Measurements from ENCODE around the gene PPM1G. TPM values are rescaled to one million over a fixed set of nuclear protein-coding genes. Genes with fewer than 3 reads are reported as not detected.

PPM1G gene
- total and polyA plus RNA-seq, 2 donors, result 50.4 to 68.6 TPM

GRCh38 chr2:27442920-27443282, 33.5 kb upstream of the PPM1G start:
- Histone ChIP-seq H3K27ac (ENCODE audit: low read depth in 1 of 2, low read length in 1 of 2) (no peak overlapping the region), H3K36me3 (ENCODE audit: control insufficient read depth in 2 of 2, insufficient read depth in 2 of 2, low read length in 1 of 2) (peaks cover 41 to 53% of the 10 kb centered on the region in 2 donors)
- 95% methylated on average over 6 of the region's 6 CpGs for WGBS

GRCh38 chr2:27441958-27442919, 32.8 kb upstream of the PPM1G start, which contains the start of gene KRTCAP3:
KRTCAP3 (plus strand) TSS chr2:27442381; CDS start chr2:27442413, 32 bp downstream.
- Histone ChIP-seq H3K4me1 (ENCODE audit: control insufficient read depth in 2 of 2, insufficient read depth in 2 of 2, low read length in 2 of 2) (peaks cover 0 to 16% of the 10 kb centered on the region in 2 donors), H3K36me3 (ENCODE audit: control insufficient read depth in 2 of 2, insufficient read depth in 2 of 2, low read length in 1 of 2) (peaks cover 44 to 48% of the 10 kb centered on the region in 2 donors), H3K27me3 (ENCODE audit: control insufficient read depth in 2 of 2, insufficient read depth in 1 of 2, low read length in 1 of 2) (no peaks in the 10 kb centered on the region), H3K4me3 (ENCODE audit: low read length in 2 of 2) (peak within 1 kb of the TSS in 1 of 2 donors; percentile 22), H3K9me3 (ENCODE audit: control insufficient read depth in 2 of 2, insufficient read depth in 1 of 2, low read length in 1 of 2) (peaks cover 0 to 1% of the 10 kb centered on the region in 2 donors), H3K27ac (ENCODE audit: low read depth in 1 of 2, low read length in 1 of 2) (no peak within 1 kb of the TSS)
- 84% methylated on average over 80 of the region's 80 CpGs for WGBS
- peak in 5 of 9 donors; percentile 45 to 66 (median 57) for DNase-seq (ENCODE audit: low read depth in 6 of 9, low spot score in 9 of 9)

More at GRCh38 chr2:27442920-27443282, 33.5 kb upstream of the PPM1G start:
- no peaks in the 10 kb centered on the region for H3K27me3 ChIP-seq (ENCODE audit: control insufficient read depth in 2 of 2, insufficient read depth in 1 of 2, low read length in 1 of 2)
- H3K9me3 ChIP-seq (ENCODE audit: control insufficient read depth in 2 of 2, insufficient read depth in 1 of 2, low read length in 1 of 2), result peaks cover 0 to 1% of the 10 kb centered on the region in 2 donors
- DNase-seq (ENCODE audit: low read depth in 6 of 9, low spot score in 9 of 9), result no peak
- H3K4me1 ChIP-seq (ENCODE audit: control insufficient read depth in 2 of 2, insufficient read depth in 2 of 2, low read length in 2 of 2), result peaks cover 0 to 16% of the 10 kb centered on the region in 2 donors
- no peak overlapping the region for H3K4me3 ChIP-seq (ENCODE audit: low read length in 2 of 2)

DNA sequence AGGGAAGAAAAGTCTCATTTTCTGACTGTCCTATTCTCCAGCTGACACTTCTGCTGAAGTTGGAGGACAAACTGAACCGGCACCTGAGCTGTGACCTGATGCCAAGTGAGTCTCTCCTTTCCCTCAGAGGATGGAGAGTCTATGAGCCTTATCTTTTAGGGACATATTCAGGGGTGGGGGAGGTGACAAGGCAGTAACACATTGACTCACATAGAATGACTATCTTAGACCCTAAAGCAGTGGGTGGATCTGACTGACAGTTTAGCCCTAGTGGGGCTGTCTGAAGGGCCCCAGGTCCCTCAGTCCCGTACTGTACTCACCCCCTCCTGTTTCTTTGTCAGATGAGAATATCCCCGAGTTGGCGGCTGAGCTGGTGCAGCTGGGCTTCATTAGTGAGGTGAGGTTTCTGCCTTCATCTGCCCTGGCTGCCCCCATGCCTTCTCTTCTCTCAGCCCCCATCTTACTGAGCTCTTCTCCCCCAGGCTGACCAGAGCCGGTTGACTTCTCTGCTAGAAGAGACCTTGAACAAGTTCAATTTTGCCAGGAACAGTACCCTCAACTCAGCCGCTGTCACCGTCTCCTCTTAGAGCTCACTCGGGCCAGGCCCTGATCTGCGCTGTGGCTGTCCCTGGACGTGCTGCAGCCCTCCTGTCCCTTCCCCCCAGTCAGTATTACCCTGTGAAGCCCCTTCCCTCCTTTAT, 32.0 kb upstream of the PPM1G start:
- WGBS, result 98% methylated on average over 10 of the region's 10 CpGs
- H3K36me3 ChIP-seq (ENCODE audit: control insufficient read depth in 2 of 2, insufficient read depth in 2 of 2, low read length in 1 of 2), result peaks cover 51 to 56% of the 10 kb centered on the region in 2 donors

GRCh38 chr2:27435628-27436027, 26.2 kb upstream of the PPM1G start:
- H3K27ac ChIP-seq (ENCODE audit: low read depth in 1 of 2, low read length in 1 of 2), result no peak overlapping the region
- H3K4me1 ChIP-seq (ENCODE audit: control insufficient read depth in 2 of 2, insufficient read depth in 2 of 2, low read length in 2 of 2), result peaks cover under 1% of the 10 kb centered on the region in 2 donors
- no peak overlapping the region for H3K4me3 ChIP-seq (ENCODE audit: low read length in 2 of 2)
- DNase-seq (ENCODE audit: low read depth in 6 of 9, low spot score in 9 of 9), result no peak
- H3K27me3 ChIP-seq (ENCODE audit: control insufficient read depth in 2 of 2, insufficient read depth in 1 of 2, low read length in 1 of 2), result no peaks in the 10 kb centered on the region
- over 99% methylated on average over 6 of the region's 6 CpGs for WGBS
- H3K9me3 ChIP-seq (ENCODE audit: control insufficient read depth in 2 of 2, insufficient read depth in 1 of 2, low read length in 1 of 2), result no peaks in the 10 kb centered on the region
- H3K36me3 ChIP-seq (ENCODE audit: control insufficient read depth in 2 of 2, insufficient read depth in 2 of 2, low read length in 1 of 2), result peaks cover 59 to 71% of the 10 kb centered on the region in 2 donors

More for the DNA sequence above, 32.0 kb upstream of the PPM1G start:
- peaks cover 0 to 16% of the 10 kb centered on the region in 2 donors for H3K4me1 ChIP-seq (ENCODE audit: control insufficient read depth in 2 of 2, insufficient read depth in 2 of 2, low read length in 2 of 2)
- peaks cover 0 to 1% of the 10 kb centered on the region in 2 donors for H3K9me3 ChIP-seq (ENCODE audit: control insufficient read depth in 2 of 2, insufficient read depth in 1 of 2, low read length in 1 of 2)
- H3K27ac ChIP-seq (ENCODE audit: low read depth in 1 of 2, low read length in 1 of 2), result no peak overlapping the region
- H3K27me3 ChIP-seq (ENCODE audit: control insufficient read depth in 2 of 2, insufficient read depth in 1 of 2, low read length in 1 of 2), result no peaks in the 10 kb centered on the region
- no peak for DNase-seq (ENCODE audit: low read depth in 6 of 9, low spot score in 9 of 9)
- no peak overlapping the region for H3K4me3 ChIP-seq (ENCODE audit: low read length in 2 of 2)

DNA sequence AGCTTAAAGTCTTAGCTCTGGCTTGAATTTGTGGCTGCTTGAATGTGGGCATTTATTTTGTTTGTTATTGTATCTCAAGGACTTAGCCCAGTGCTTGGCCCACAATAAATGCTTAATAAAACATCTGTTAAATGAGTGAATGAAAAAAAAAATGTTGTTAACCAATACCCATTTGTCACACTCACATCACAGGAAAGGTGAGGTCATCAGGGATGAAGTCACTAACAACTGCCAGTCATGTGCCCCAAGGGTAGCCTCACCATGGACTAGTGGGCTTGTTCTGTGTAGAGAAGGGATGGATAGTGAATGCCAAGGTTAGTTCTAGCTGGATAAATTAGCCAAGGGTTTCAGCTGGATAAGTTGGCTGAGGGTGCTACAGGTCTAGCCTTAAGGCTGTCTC, 22.0 kb upstream of the PPM1G start:
- Histone ChIP-seq H3K9me3 (ENCODE audit: control insufficient read depth in 2 of 2, insufficient read depth in 1 of 2, low read length in 1 of 2) (no peaks in the 10 kb centered on the region), H3K4me3 (ENCODE audit: low read length in 2 of 2) (no peak overlapping the region), H3K4me1 (ENCODE audit: control insufficient read depth in 2 of 2, insufficient read depth in 2 of 2, low read length in 2 of 2) (peaks cover 13% of the 10 kb centered on the region in 2 donors), H3K36me3 (ENCODE audit: control insufficient read depth in 2 of 2, insufficient read depth in 2 of 2, low read length in 1 of 2) (peaks cover 31 to 35% of the 10 kb centered on the region in 2 donors), H3K27me3 (ENCODE audit: control insufficient read depth in 2 of 2, insufficient read depth in 1 of 2, low read length in 1 of 2) (no peaks in the 10 kb centered on the region), H3K27ac (ENCODE audit: low read depth in 1 of 2, low read length in 1 of 2) (no peak overlapping the region)
- DNase-seq (ENCODE audit: low read depth in 6 of 9, low spot score in 9 of 9), result no peak

GRCh38 chr2:27428978-27429541, 19.7 kb upstream of the PPM1G start:
- no peaks in the 10 kb centered on the region for H3K9me3 ChIP-seq (ENCODE audit: control insufficient read depth in 2 of 2, insufficient read depth in 1 of 2, low read length in 1 of 2)
- H3K36me3 ChIP-seq (ENCODE audit: control insufficient read depth in 2 of 2, insufficient read depth in 2 of 2, low read length in 1 of 2), result peaks cover 8 to 11% of the 10 kb centered on the region in 2 donors
- no peaks in the 10 kb centered on the region for H3K27me3 ChIP-seq (ENCODE audit: control insufficient read depth in 2 of 2, insufficient read depth in 1 of 2, low read length in 1 of 2)
- WGBS, result under 1% methylated on average over 51 of the region's 51 CpGs
- H3K4me1 ChIP-seq (ENCODE audit: control insufficient read depth in 2 of 2, insufficient read depth in 2 of 2, low read length in 2 of 2), result peaks cover 13% of the 10 kb centered on the region in 2 donors
- H3K4me3 ChIP-seq (ENCODE audit: low read length in 2 of 2), result peak overlapping the region; percentile 88 to 91
- peak overlapping the region; percentile 96 to 97 for H3K27ac ChIP-seq (ENCODE audit: low read depth in 1 of 2, low read length in 1 of 2)
- DNase-seq (ENCODE audit: low read depth in 6 of 9, low spot score in 9 of 9), result peak in 5 of 9 donors; percentile 36 to 68 (median 48)

DNA sequence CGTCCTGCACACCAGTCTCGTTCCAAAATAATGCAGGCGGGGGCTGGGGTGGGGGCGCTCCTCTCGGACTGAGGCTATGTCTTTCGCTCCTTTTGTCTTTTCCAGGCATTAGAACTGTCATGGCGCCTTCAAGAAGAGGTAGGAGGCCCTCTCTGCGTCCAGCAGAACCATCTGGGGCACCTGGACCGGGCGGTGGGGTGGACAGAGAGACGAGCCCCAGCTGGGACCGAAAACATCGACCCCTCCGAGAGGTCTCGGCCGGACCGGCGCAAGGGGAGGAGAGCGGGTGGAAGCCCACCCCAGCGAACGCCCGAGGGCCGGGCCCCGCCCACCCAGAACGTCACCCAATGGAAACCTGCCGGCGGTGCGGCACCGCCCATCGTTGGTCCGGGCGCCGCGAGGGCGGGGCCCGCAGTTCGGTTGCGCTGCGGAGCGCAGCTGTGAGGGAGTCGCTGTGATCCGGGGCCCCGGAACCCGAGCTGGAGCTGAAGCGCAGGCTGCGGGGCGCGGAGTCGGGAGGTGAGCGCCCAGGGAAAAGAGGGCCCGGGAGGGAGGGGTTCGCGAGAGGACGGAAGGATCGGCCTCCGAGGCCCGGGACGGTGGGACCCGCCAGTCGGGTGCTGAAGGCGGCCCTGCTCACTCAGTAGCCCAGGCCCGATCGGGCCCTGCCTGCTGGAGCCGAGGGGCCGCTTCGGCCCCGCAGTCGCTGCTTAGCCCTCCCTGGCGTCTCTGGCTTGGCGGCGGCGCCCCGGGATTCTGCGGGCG, 19.0 kb upstream of the PPM1G start, which contains the start of gene NRBP1:
TSS of gene NRBP1 (plus strand) at position 419 of the 765 bp plus-strand sequence. CDS start 4,643 bp downstream, outside the sequence.
- Histone ChIP-seq H3K27me3 (ENCODE audit: control insufficient read depth in 2 of 2, insufficient read depth in 1 of 2, low read length in 1 of 2) (no peaks in the 10 kb centered on the region), H3K36me3 (ENCODE audit: control insufficient read depth in 2 of 2, insufficient read depth in 2 of 2, low read length in 1 of 2) (peaks cover 3 to 5% of the 10 kb centered on the region in 2 donors), H3K27ac (ENCODE audit: low read depth in 1 of 2, low read length in 1 of 2) (peak within 1 kb of the TSS; percentile 96 to 97), H3K4me1 (ENCODE audit: control insufficient read depth in 2 of 2, insufficient read depth in 2 of 2, low read length in 2 of 2) (peaks cover 13% of the 10 kb centered on the region in 2 donors), H3K9me3 (ENCODE audit: control insufficient read depth in 2 of 2, insufficient read depth in 1 of 2, low read length in 1 of 2) (no peaks in the 10 kb centered on the region), H3K4me3 (ENCODE audit: low read length in 2 of 2) (peak within 1 kb of the TSS; percentile 88 to 91)
- WGBS, result under 1% methylated on average over 75 of the region's 75 CpGs
- peak; percentile 70 to 97 (median 92) for DNase-seq (ENCODE audit: low read depth in 6 of 9, low spot score in 9 of 9)

GRCh38 chr2:27427863-27428212, 18.4 kb upstream of the PPM1G start:
- Histone ChIP-seq H3K27me3 (ENCODE audit: control insufficient read depth in 2 of 2, insufficient read depth in 1 of 2, low read length in 1 of 2) (no peaks in the 10 kb centered on the region), H3K27ac (ENCODE audit: low read depth in 1 of 2, low read length in 1 of 2) (peak overlapping the region; percentile 96 to 97), H3K4me3 (ENCODE audit: low read length in 2 of 2) (peak overlapping the region; percentile 88 to 91), H3K9me3 (ENCODE audit: control insufficient read depth in 2 of 2, insufficient read depth in 1 of 2, low read length in 1 of 2) (no peaks in the 10 kb centered on the region), H3K4me1 (ENCODE audit: control insufficient read depth in 2 of 2, insufficient read depth in 2 of 2, low read length in 2 of 2) (peaks cover 13% of the 10 kb centered on the region in 2 donors), H3K36me3 (ENCODE audit: control insufficient read depth in 2 of 2, insufficient read depth in 2 of 2, low read length in 1 of 2) (no peaks in the 10 kb centered on the region)
- WGBS, result 22% methylated on average over 7 of the region's 7 CpGs
- no peak for DNase-seq (ENCODE audit: low read depth in 6 of 9, low spot score in 9 of 9)
